Activated T-cell treated with anti-CD3 and anti-CD28 coated beads, Interleukin-2, amount 50 U/mL, for 72 hours (primary cell): Measurements from ENCODE around the gene NPPB. TPM values are rescaled to one million over a fixed set of nuclear protein-coding genes. Genes with fewer than 3 reads are reported as not detected.

ENCODE experiments used
- ATAC-seq, 2 donors: fragments of 150-1000 bp; cut with Tn5 transposase; replicated peaks in 1 of 2; 2 replicates each; pipeline ENCODE4 v1.10.0; 2021; ENCODE audit warnings: moderate library complexity in 2 of 2, mild to moderate bottlenecking in 1 of 2
- DNase-seq, 2 donors: peaks; one replicate each; pipeline ENCODE4 v3.0.0; 2021 to 2022; ENCODE audit warnings: mixed read lengths in 1 of 2
- H3K27ac Mint-ChIP-seq: one replicate; pipeline ENCODE4 v1.8.0; 2022; ENCODE audit warnings: mild to moderate bottlenecking, moderate library complexity, mixed read lengths
- H3K27me3 Mint-ChIP-seq: one replicate; pipeline ENCODE4 v1.8.0; 2022; ENCODE audit warnings: low read depth, mixed read lengths
- H3K36me3 Mint-ChIP-seq, 2 donors: one replicate each; pipeline ENCODE4 v1.8.0; 2022; ENCODE audit warnings: mixed read lengths in 2 of 2, mild to moderate bottlenecking in 1 of 2; ENCODE audit not compliant: insufficient read depth in 2 of 2
- H3K4me1 Mint-ChIP-seq: one replicate; pipeline ENCODE4 v1.8.0; 2022; ENCODE audit warnings: low read depth, mixed read lengths
- H3K4me3 Mint-ChIP-seq, 2 donors: one replicate each; pipeline ENCODE4 v1.8.0; 2022; ENCODE audit warnings: mild to moderate bottlenecking in 2 of 2, mixed read lengths in 2 of 2, moderate library complexity in 2 of 2
- H3K9me3 Mint-ChIP-seq, 2 donors: one replicate each; pipeline ENCODE4 v1.8.0; 2022; ENCODE audit warnings: mixed read lengths in 2 of 2
- total RNA-seq, 2 donors: library from RNA; stranded (reverse); gene quantifications; one replicate each; pipeline ENCODE4 v1.2.3, GENCODE V29; 2022

The NPPB gene
- total RNA-seq, 2 donors from 2014 or later: not detected

- ATAC-seq (peak; percentile 65), DNase-seq (peak; percentile 75)
- H3K4me1 Mint-ChIP-seq: no peaks in the 10 kb centered on the region
- H3K27me3 Mint-ChIP-seq: peaks cover 38% of the 10 kb centered on the region
- H3K36me3 Mint-ChIP-seq: no peaks in the 10 kb centered on the region
- H3K9me3 Mint-ChIP-seq: no peaks in the 10 kb centered on the region
- no peak overlapping the region for H3K4me3 Mint-ChIP-seq
- H3K27ac Mint-ChIP-seq: no peak overlapping the region
Measured at GRCh38 chr1:11858968-11859871, 475 bp upstream of the NPPB start.

- Mint-ChIP-seq H3K4me1 (no peaks in the 10 kb centered on the region), H3K27me3 (peaks cover 39% of the 10 kb centered on the region), H3K4me3 (no peak overlapping the region), H3K9me3 (no peaks in the 10 kb centered on the region), H3K36me3 (no peaks in the 10 kb centered on the region), H3K27ac (no peak overlapping the region)
- DNase-seq: no peak
- no peak for ATAC-seq
Measured at GRCh38 chr1:11858158-11858557, 587 bp downstream of the NPPB start.

GRCh38 chr1:11857164-11857851 lies 1.4 kb downstream of the NPPB start:
- H3K27ac Mint-ChIP-seq: no peak overlapping the region
- no peaks in the 10 kb centered on the region for H3K36me3 Mint-ChIP-seq
- H3K27me3 Mint-ChIP-seq: peaks cover 33% of the 10 kb centered on the region
- DNase-seq: no peak
- ATAC-seq: no peak
- no peaks in the 10 kb centered on the region for H3K9me3 Mint-ChIP-seq
- no peaks in the 10 kb centered on the region for H3K4me1 Mint-ChIP-seq
- H3K4me3 Mint-ChIP-seq: no peak overlapping the region

- H3K36me3 Mint-ChIP-seq: no peaks in the 10 kb centered on the region
- no peak overlapping the region for H3K4me3 Mint-ChIP-seq
- DNase-seq (no peak), ATAC-seq (no peak)
- no peaks in the 10 kb centered on the region for H3K4me1 Mint-ChIP-seq
- no peak overlapping the region for H3K27ac Mint-ChIP-seq
- H3K9me3 Mint-ChIP-seq: no peaks in the 10 kb centered on the region
- peaks cover 31% of the 10 kb centered on the region for H3K27me3 Mint-ChIP-seq
Measured at GRCh38 chr1:11856698-11857097, 2.0 kb downstream of the NPPB start.

- H3K27me3 Mint-ChIP-seq: peaks cover 31% of the 10 kb centered on the region
- H3K27ac Mint-ChIP-seq: no peak overlapping the region
- H3K9me3 Mint-ChIP-seq: no peaks in the 10 kb centered on the region
- H3K4me1 Mint-ChIP-seq: no peaks in the 10 kb centered on the region
- no peaks in the 10 kb centered on the region for H3K36me3 Mint-ChIP-seq
- H3K4me3 Mint-ChIP-seq: no peak overlapping the region
- no peak for DNase-seq
- ATAC-seq: peak in 1 of 2 donors; percentile 58
Measured at GRCh38 chr1:11855430-11855829, 3.3 kb downstream of the NPPB start.

- Mint-ChIP-seq H3K4me3 (no peak overlapping the region), H3K27ac (no peak overlapping the region), H3K27me3 (peaks cover 21% of the 10 kb centered on the region), H3K36me3 (no peaks in the 10 kb centered on the region), H3K9me3 (no peaks in the 10 kb centered on the region), H3K4me1 (no peaks in the 10 kb centered on the region)
- DNase-seq (no peak), ATAC-seq (no peak)
Measured at GRCh38 chr1:11854519-11854918, 4.2 kb downstream of the NPPB start.

- Mint-ChIP-seq H3K4me1 (no peaks in the 10 kb centered on the region), H3K36me3 (no peaks in the 10 kb centered on the region), H3K27ac (no peak overlapping the region), H3K9me3 (no peaks in the 10 kb centered on the region), H3K27me3 (peaks cover 12% of the 10 kb centered on the region), H3K4me3 (no peak overlapping the region)
- DNase-seq (no peak), ATAC-seq (no peak)
Measured at GRCh38 chr1:11851180-11851579, 7.6 kb downstream of the NPPB start.

GRCh38 chr1:11850156-11850555 lies 8.6 kb downstream of the NPPB start:
- Mint-ChIP-seq H3K36me3 (no peaks in the 10 kb centered on the region), H3K27ac (no peak overlapping the region), H3K4me3 (no peak overlapping the region), H3K4me1 (no peaks in the 10 kb centered on the region), H3K27me3 (peaks cover 12% of the 10 kb centered on the region), H3K9me3 (no peaks in the 10 kb centered on the region)
- no peak for ATAC-seq
- no peak for DNase-seq

- no peak overlapping the region for H3K4me3 Mint-ChIP-seq
- ATAC-seq (no peak), DNase-seq (no peak)
- H3K36me3 Mint-ChIP-seq: no peaks in the 10 kb centered on the region
- no peak overlapping the region for H3K27ac Mint-ChIP-seq
- no peaks in the 10 kb centered on the region for H3K4me1 Mint-ChIP-seq
- peaks cover 7% of the 10 kb centered on the region for H3K27me3 Mint-ChIP-seq
- H3K9me3 Mint-ChIP-seq: no peaks in the 10 kb centered on the region
Measured at GRCh38 chr1:11848373-11848700, 10.4 kb downstream of the NPPB start.

GRCh38 chr1:11847667-11848372 lies 10.9 kb downstream of the NPPB start, which contains the start of gene NPPA:
NPPA (minus strand) TSS chr1:11847783; CDS start chr1:11847684, 99 bp downstream.
- Mint-ChIP-seq H3K9me3 (no peaks in the 10 kb centered on the region), H3K4me3 (no peak within 1 kb of the TSS), H3K27me3 (peaks cover 7% of the 10 kb centered on the region), H3K36me3 (no peaks in the 10 kb centered on the region), H3K27ac (no peak within 1 kb of the TSS), H3K4me1 (no peaks in the 10 kb centered on the region)
- DNase-seq (no peak), ATAC-seq (no peak)

GRCh38 chr1:11845641-11846335 lies 13.0 kb downstream of the NPPB start:
- Mint-ChIP-seq H3K36me3 (peaks cover 0 to 3% of the 10 kb centered on the region in 2 donors), H3K27me3 (no peaks in the 10 kb centered on the region), H3K4me1 (no peaks in the 10 kb centered on the region), H3K9me3 (no peaks in the 10 kb centered on the region), H3K4me3 (no peak overlapping the region), H3K27ac (no peak overlapping the region)
- no peak for ATAC-seq
- no peak for DNase-seq

GRCh38 chr1:11842154-11843041 lies 16.3 kb downstream of the NPPB start:
- DNase-seq (no peak), ATAC-seq (no peak)
- H3K4me1 Mint-ChIP-seq: no peaks in the 10 kb centered on the region

More at GRCh38 chr1:11842154-11843041, 16.3 kb downstream of the NPPB start:
- Mint-ChIP-seq H3K4me3 (no peak overlapping the region), H3K36me3 (peaks cover 0 to 11% of the 10 kb centered on the region in 2 donors), H3K27ac (no peak overlapping the region), H3K27me3 (no peaks in the 10 kb centered on the region), H3K9me3 (no peaks in the 10 kb centered on the region)
